OCI-LY1 (cell line): ENCODE measurements around the gene ACOX1.

Experiments
- H2AFZ ChIP-seq: fragments of 200-600 bp; sonication (generic), shearing (Covaris generic); 2 replicates; pipeline ENCODE4 v1.6.0; 2014; ENCODE audit warnings: antibody characterized with exemption, mild to moderate bottlenecking, low read length
- H3F3A ChIP-seq: fragments of 200-600 bp; sonication (generic), shearing (Covaris generic); 2 replicates; pipeline ENCODE4 v1.6.0; 2014; ENCODE audit warnings: mild to moderate bottlenecking, antibody characterized with exemption, low read length, moderate library complexity; ENCODE audit not compliant: insufficient read depth
- H3K27ac ChIP-seq: fragments of 200-600 bp; sonication (generic); 2 replicates; pipeline ENCODE4 v1.5.1; 2014; ENCODE audit warnings: low read length, mixed run types, mild to moderate bottlenecking, low read depth; ENCODE audit not compliant: poor library complexity, severe bottlenecking
- H3K27me3 ChIP-seq: fragments of 200-600 bp; sonication (generic); 2 replicates; pipeline ENCODE4 v1.6.0; 2014; ENCODE audit warnings: antibody characterized with exemption, mild to moderate bottlenecking, low read length, moderate library complexity; ENCODE audit not compliant: insufficient read depth
- H3K36me3 ChIP-seq: fragments of 200-600 bp; sonication (generic); 2 replicates; pipeline ENCODE4 v1.6.1; 2014; ENCODE audit warnings: mild to moderate bottlenecking, antibody characterized with exemption, low read length, moderate library complexity, mixed read lengths; ENCODE audit not compliant: insufficient read depth
- H3K4me1 ChIP-seq: fragments of 200-600 bp; sonication (generic); 2 replicates; pipeline ENCODE4 v1.5.1; 2014; ENCODE audit warnings: mild to moderate bottlenecking, low read length, moderate library complexity; ENCODE audit not compliant: insufficient read depth, severe bottlenecking
- H3K4me2 ChIP-seq: fragments of 200-600 bp; sonication (generic), shearing (Covaris generic); 2 replicates; pipeline ENCODE4 v1.6.1; 2014; ENCODE audit warnings: low read length
- H3K4me3 ChIP-seq: fragments of 200-600 bp; sonication (generic); 2 replicates; pipeline ENCODE4 v1.5.1; 2014; ENCODE audit warnings: low read length, low read depth, mild to moderate bottlenecking, mixed read lengths; ENCODE audit not compliant: poor library complexity, severe bottlenecking
- H3K79me2 ChIP-seq: fragments of 200-600 bp; shearing (Covaris generic); 2 replicates; pipeline ENCODE4 v1.6.1; 2016; ENCODE audit warnings: mixed run types, low read length, mixed read lengths; ENCODE audit not compliant: insufficient read depth
- H3K9ac ChIP-seq: fragments of 200-600 bp; sonication (generic), shearing (Covaris generic); 2 replicates; pipeline ENCODE4 v1.6.1; 2014; ENCODE audit warnings: mild to moderate bottlenecking, low read length, mixed read lengths
- H3K9me2 ChIP-seq: fragments of 200-600 bp; sonication (generic), shearing (Covaris generic); 2 replicates; pipeline ENCODE4 v1.6.1; 2014; ENCODE audit warnings: low read depth, mild to moderate bottlenecking, low read length, mixed read lengths
- H3K9me3 ChIP-seq: fragments of 200-600 bp; shearing (Covaris generic); 2 replicates; pipeline ENCODE4 v1.6.1; 2014; ENCODE audit warnings: low read length, mixed read lengths
- H4K20me1 ChIP-seq: fragments of 200-600 bp; sonication (generic), shearing (Covaris generic); 2 replicates; pipeline ENCODE4 v1.6.0; 2016; ENCODE audit warnings: mild to moderate bottlenecking, low read length; ENCODE audit not compliant: insufficient read depth
- EZH2 ChIP-seq: fragments of 200-600 bp; sonication (generic), shearing (Covaris generic); IDR thresholded peaks from 2 replicates; pipeline ENCODE4 v1.8.0; 2017; ENCODE audit warnings: borderline replicate concordance, mixed run types, mild to moderate bottlenecking, antibody characterized with exemption, low read length, moderate library complexity, mixed read lengths
- TF ChIP-seq, protein P1 (sequence below): fragments of 200-600 bp; sonication (generic), shearing (Covaris generic); IDR thresholded peaks from 2 replicates; pipeline ENCODE4 v1.5.1; 2017; ENCODE audit warnings: mild to moderate bottlenecking, antibody characterized with exemption, low read length, moderate library complexity, mixed read lengths

ACOX1 gene

DNA sequence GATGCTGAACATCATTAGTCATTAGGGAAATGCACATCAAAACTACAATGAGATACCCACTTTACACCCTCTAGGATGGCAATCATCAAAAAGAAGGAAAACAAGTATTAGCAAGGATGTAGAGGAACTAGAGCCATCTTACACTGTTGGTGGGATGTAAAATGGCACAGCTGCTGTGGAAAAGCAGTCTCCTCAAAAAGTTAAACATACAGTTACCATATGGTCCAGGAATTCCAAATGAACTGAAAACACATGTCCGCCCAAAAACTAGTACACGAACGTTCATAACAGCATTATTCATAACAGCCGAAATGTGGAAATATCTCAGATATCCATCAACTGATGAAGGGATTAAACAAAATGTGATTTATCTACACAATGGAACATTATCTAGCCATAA, 45.2 kb downstream of the ACOX1 start:
- Histone ChIP-seq H3F3A (no peaks in the 10 kb centered on the region; the same call in 1 of the 2 replicates), H3K4me2 (no peak overlapping the region), H3K36me3 (0 out of 2 replicates have a peak, but pooled peaks cover 4% of the 10 kb centered on the region), H3K79me2 (no peaks in the 10 kb centered on the region), H3K9me2 (no peaks in the 10 kb centered on the region), H3K9ac (no peak overlapping the region), H3K4me3 (no peak overlapping the region), H3K9me3 (no peaks in the 10 kb centered on the region), H4K20me1 (no peaks in the 10 kb centered on the region), H3K4me1 (peaks cover 4% of the 10 kb centered on the region), H3K27ac (no peak overlapping the region), H3K27me3 (no peaks in the 10 kb centered on the region), H2AFZ (no peak overlapping the region)
- TF ChIP-seq EZH2, result no peak
- TF ChIP-seq, protein P1, sequence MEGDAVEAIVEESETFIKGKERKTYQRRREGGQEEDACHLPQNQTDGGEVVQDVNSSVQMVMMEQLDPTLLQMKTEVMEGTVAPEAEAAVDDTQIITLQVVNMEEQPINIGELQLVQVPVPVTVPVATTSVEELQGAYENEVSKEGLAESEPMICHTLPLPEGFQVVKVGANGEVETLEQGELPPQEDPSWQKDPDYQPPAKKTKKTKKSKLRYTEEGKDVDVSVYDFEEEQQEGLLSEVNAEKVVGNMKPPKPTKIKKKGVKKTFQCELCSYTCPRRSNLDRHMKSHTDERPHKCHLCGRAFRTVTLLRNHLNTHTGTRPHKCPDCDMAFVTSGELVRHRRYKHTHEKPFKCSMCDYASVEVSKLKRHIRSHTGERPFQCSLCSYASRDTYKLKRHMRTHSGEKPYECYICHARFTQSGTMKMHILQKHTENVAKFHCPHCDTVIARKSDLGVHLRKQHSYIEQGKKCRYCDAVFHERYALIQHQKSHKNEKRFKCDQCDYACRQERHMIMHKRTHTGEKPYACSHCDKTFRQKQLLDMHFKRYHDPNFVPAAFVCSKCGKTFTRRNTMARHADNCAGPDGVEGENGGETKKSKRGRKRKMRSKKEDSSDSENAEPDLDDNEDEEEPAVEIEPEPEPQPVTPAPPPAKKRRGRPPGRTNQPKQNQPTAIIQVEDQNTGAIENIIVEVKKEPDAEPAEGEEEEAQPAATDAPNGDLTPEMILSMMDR, result no peak

DNA sequence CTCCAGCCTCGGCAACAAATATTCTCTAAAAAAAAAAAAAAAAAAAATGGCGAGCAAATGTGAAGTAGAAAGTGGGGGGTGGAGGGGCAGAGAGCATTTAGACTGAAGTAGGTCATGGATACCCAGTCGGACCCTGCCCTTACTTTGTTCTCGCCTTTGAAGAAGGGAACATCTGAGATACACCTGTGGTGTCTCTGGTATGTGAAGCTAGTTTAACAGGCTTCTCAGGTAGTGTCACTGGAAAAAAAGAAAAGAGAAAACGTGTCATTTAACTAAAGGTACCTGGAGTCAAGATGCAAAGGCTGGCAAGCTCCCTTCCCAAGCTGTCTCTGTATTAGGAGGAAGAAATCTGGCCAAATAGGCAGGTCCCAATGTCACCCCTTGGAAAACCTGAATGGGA, 46.1 kb downstream of the ACOX1 start:
- Histone ChIP-seq H4K20me1 (no peaks in the 10 kb centered on the region), H3K79me2 (no peaks in the 10 kb centered on the region), H2AFZ (no peak overlapping the region), H3K4me2 (no peak overlapping the region), H3K9me3 (no peaks in the 10 kb centered on the region), H3K4me3 (no peak overlapping the region), H3K27me3 (no peaks in the 10 kb centered on the region), H3K27ac (no peak overlapping the region), H3K36me3 (0 out of 2 replicates have a peak, but pooled peaks cover 4% of the 10 kb centered on the region), H3K9ac (no peak overlapping the region), H3F3A (no peaks in the 10 kb centered on the region; the same call in 1 of the 2 replicates), H3K9me2 (no peaks in the 10 kb centered on the region), H3K4me1 (peaks cover 2% of the 10 kb centered on the region)
- TF ChIP-seq, protein P1, result no peak
- TF ChIP-seq EZH2, result no peak

DNA sequence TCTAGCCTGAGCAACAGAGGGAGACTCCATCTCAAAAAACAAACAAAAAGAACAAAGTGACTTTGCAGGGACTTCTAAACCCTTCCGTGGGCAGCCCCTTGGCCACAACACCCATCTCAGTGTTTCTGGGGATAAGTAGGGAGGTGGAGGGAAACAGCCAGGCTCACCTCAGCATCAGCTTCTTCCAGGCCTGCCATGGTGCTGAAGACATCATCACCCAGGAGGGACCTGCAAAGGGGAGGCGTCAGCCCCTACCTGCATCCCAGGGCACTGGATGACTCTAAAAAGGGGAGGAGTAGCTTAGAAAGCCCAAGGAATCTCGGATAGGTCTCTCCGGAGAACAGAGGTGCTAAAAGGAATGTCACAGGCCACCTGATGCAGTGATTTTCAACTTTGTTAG, 47.9 kb downstream of the ACOX1 start:
- H3K4me1 ChIP-seq, result no peaks in the 10 kb centered on the region
- H3K9me3 ChIP-seq, result no peaks in the 10 kb centered on the region
- H3K9ac ChIP-seq, result no peak overlapping the region
- H3K27ac ChIP-seq, result no peak overlapping the region
- no peaks in the 10 kb centered on the region for H3K79me2 ChIP-seq
- H3F3A ChIP-seq, result no peaks in the 10 kb centered on the region; the same call in 1 of the 2 replicates
- H3K4me3 ChIP-seq, result no peak overlapping the region
- no peak for TF ChIP-seq EZH2
- no peak overlapping the region for H2AFZ ChIP-seq
- H4K20me1 ChIP-seq, result no peaks in the 10 kb centered on the region
- H3K27me3 ChIP-seq, result no peaks in the 10 kb centered on the region
- H3K9me2 ChIP-seq, result no peaks in the 10 kb centered on the region
- H3K4me2 ChIP-seq, result no peak overlapping the region
- H3K36me3 ChIP-seq, result peaks cover 13% of the 10 kb centered on the region; the same call in 1 of the 2 replicates

DNA sequence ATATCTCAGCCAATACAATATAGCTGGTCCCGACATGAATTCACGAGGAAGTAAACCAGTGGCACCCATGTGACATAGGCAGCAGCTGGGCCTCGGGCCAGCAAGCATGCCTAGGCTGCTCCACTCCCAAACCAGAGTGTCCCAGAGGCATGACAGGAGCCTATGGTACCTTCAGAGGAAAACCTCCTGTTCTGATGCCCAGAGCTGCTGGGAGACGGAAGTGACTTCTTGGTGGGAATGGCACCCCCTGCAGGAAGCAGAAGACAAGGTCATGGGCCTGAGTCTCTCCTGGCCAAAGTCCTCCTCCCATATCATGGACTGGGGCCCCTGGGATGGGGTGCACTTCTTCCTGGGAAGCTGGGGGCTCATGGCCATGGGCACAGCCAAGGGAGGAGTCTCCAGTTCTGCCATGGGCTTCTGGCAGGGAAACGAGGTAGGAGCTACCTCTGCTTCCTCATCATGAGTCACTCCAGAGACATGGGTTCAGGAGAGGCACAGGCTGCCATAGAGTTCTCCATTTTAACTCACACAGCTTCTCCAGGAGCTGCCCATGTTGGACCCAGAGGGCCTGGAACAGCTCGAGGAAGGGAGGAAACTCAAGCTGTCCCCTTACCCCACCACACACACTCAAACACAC, 51.6 kb downstream of the ACOX1 start:
- Histone ChIP-seq H3K79me2 (no peaks in the 10 kb centered on the region), H3K27ac (no peak overlapping the region), H3K4me2 (no peak overlapping the region), H3K9ac (no peak overlapping the region), H3K9me3 (no peaks in the 10 kb centered on the region), H3K4me3 (no peak overlapping the region), H2AFZ (no peak overlapping the region), H3K4me1 (no peaks in the 10 kb centered on the region), H4K20me1 (no peaks in the 10 kb centered on the region), H3K36me3 (peaks cover 40% of the 10 kb centered on the region; the same call in 1 of the 2 replicates), H3K27me3 (no peaks in the 10 kb centered on the region), H3K9me2 (no peaks in the 10 kb centered on the region), H3F3A (no peaks in the 10 kb centered on the region; the same call in 1 of the 2 replicates)
- TF ChIP-seq, protein P1, result peak; percentile 52
- no peak for TF ChIP-seq EZH2
